D721Med (cell line): ENCODE results near the gene CDNF.

Source experiments
- DNase-seq: peaks from one replicate; pipeline ENCODE4 v3.0.0; 2011; ENCODE audit warnings: low spot score; ENCODE audit not compliant: insufficient read length
- FAIRE-seq: peaks from 2 replicates; lab custom pipeline; 2011; peaks lifted over from hg19 to GRCh38; lab: Jason Lieb, UNC
- TF ChIP-seq, protein P1 (sequence below): IDR thresholded peaks from 2 replicates; pipeline ENCODE4 v1.5.1; 2012; ENCODE audit warnings: mild to moderate bottlenecking, control low read depth; ENCODE audit not compliant: insufficient read depth; ENCODE audit errors: missing control alignments

CDNF gene

DNA sequence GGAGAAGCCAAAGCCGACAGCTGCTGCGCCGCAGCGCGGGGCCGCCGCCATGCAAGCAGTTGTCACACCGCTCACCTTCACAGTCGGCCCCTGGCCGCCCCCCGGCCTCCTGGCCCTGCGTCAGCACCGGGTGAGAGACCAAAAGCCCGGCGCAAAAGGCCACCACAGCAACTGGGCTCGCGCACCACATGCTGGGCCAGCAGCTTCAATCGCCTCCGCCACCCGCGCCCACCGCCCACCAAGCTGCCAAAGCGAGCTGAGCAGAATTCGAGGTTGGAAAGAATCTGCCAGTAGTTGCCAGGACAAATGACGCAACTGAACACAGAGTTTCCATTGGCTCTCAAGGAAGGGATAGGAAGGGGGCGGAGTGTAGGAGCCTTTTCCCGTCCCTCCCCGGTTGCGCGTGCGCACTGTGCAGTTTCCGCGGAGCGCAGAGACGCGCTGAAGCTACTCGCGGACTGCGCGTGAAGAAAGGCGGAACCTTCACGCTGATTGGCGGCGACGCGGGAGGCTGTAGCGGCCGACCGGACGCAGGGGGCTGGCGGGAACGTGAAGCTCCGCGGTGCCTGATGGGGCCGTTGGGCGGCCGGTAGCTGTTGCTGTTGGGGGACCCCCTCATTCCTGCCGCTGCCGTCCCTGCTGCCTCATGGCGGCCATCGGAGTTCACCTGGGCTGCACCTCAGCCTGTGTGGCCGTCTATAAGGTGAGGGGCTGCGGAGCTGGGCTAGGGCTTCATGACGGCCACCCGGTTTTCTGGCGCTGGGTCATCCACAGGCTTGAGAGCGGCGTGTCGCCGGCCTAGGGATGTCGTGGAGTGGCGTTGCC, at the start of gene CDNF, which contains the start of the genes HSPA14 and MSANTD7:
Gene CDNF, minus strand, starts transcription at position 281 of the 825 bp plus-strand sequence. Its CDS starts 91 bp downstream, at position 190.
Gene HSPA14, plus strand, starts transcription at position 550 of the 825 bp plus-strand sequence. Its CDS starts 97 bp downstream, at position 647.
Gene MSANTD7, plus strand, starts transcription at position 550 of the 825 bp plus-strand sequence. CDS start 3,979 bp downstream, outside the sequence.
- peak; percentile 76 for DNase-seq
- TF ChIP-seq, protein P1, sequence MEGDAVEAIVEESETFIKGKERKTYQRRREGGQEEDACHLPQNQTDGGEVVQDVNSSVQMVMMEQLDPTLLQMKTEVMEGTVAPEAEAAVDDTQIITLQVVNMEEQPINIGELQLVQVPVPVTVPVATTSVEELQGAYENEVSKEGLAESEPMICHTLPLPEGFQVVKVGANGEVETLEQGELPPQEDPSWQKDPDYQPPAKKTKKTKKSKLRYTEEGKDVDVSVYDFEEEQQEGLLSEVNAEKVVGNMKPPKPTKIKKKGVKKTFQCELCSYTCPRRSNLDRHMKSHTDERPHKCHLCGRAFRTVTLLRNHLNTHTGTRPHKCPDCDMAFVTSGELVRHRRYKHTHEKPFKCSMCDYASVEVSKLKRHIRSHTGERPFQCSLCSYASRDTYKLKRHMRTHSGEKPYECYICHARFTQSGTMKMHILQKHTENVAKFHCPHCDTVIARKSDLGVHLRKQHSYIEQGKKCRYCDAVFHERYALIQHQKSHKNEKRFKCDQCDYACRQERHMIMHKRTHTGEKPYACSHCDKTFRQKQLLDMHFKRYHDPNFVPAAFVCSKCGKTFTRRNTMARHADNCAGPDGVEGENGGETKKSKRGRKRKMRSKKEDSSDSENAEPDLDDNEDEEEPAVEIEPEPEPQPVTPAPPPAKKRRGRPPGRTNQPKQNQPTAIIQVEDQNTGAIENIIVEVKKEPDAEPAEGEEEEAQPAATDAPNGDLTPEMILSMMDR, result no peak
- peak; percentile 61 for FAIRE-seq

DNA sequence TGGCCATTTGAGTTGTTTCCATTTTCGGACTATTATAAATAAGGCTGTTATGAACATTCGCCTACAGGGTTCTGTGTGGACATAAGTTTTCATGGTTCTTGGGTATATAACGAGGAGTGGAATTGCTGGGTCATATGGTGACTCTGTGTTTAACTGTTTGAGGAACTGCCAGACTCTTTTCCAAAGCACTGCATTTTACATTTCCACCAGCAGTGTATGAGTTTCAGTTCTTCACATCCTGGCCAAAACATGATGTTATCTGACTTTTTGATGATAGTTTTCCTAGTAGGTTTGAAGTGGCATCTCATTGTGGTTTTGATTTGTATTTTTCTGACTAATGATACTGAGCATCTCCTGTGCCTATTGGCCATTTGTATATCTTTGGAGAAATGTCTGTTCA, 46.2 kb upstream of the CDNF start:
- no peak for DNase-seq
- no peak for FAIRE-seq
- TF ChIP-seq, protein P1, result no peak

GRCh38 chr10:14880229-14880628, 42.4 kb upstream of the CDNF start:
- no peak for DNase-seq
- FAIRE-seq, result no peak
- TF ChIP-seq, protein P1, result no peak

DNA sequence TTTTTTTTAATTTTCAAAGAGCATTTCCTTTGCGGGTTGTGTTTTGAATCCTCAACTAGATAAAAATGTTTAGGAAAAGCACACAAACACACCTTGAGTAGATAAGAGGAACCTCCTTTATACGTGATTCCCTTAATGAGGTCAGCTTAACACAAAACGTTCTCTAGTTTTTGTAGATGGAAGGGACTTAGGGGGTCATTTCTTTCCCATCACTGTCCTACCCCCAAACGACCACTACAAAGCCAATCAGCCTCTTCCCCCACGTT, 42.0 kb upstream of the CDNF start:
- DNase-seq (no peak), FAIRE-seq (no peak)
- TF ChIP-seq, protein P1, result no peak

DNA sequence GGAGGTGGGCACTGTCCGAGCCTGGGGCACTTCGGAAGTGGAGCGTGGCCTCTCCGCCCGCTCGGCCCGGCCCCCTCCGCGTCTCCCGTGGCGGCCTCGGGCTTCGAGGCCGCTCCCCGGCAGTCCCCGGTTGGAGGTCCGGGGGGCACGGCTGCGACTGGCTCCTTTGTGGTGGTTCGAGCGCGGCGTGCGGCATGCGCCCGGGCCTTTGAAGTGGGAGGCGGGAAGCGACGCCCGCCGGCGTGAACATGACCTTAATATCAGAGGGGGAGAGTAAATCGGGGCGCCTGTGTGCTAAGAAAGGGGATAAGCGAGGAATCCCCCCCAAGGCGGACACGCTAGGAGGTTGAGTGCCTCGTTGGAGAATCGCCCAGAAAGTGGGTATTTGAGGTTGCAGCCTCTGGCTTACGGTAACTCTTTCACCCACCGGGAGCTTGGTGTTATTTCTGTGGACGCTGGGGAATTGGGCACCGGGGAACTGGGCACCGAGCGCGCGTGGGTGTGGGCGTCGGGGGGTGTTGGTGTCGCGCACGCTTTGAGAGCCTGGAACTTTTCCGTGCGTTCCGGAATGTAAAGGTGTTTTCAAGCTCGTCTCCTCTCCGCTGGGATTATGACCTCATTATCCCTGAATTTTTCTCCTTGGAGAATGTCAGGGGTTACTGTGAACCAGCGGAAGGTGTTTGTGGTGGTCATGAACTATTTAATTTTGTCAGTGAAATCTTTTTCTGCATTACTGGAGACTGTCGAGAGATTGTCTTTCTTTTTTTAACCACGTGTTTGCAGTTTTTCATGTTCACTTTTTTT, 41.5 kb upstream of the CDNF start:
- no peak for FAIRE-seq
- DNase-seq, result no peak
- TF ChIP-seq, protein P1, result no peak

GRCh38 chr10:14878266-14879123, 40.7 kb upstream of the CDNF start, which contains the start of gene SUV39H2:
Gene SUV39H2 (plus strand): TSS chr10:14878866. CDS start chr10:14878889, 23 bp downstream.
- TF ChIP-seq, protein P1, result peak; percentile 10
- DNase-seq, result peak; percentile 96
- no peak for FAIRE-seq
